ENCODE data around the gene SLCO1A2. TPM values are rescaled to one million over a fixed set of nuclear protein-coding genes. Genes with fewer than 3 reads are reported as not detected.
A peak's percentile ranks its signal among the peaks of the same experiment; 100 is the strongest.

The SLCO1A2 gene
- total RNA-seq, 1 donor: 0.86 TPM

GRCh38 chr12:21296751-21297406, 37.8 kb downstream of the SLCO1A2 start:
- no peak overlapping the region for H3K4me3 ChIP-seq (ENCODE audit: low read depth, low read length)
- TF ChIP-seq CTCF (IDR thresholded peaks at IDR 0.05; ENCODE audit: insufficient read depth, low read depth, low read length): peak; percentile 72
- DNase-seq (ENCODE audit: low read depth): peak; percentile 3

- no peak for TF ChIP-seq CTCF (IDR thresholded peaks at IDR 0.05; ENCODE audit: insufficient read depth, low read depth, low read length)
- no peak for DNase-seq (ENCODE audit: low read depth)
- H3K4me3 ChIP-seq (ENCODE audit: low read depth, low read length): no peak overlapping the region
Observed at GRCh38 chr12:21296348-21296747, 38.4 kb downstream of the SLCO1A2 start.

- H3K4me3 ChIP-seq (ENCODE audit: low read depth, low read length): no peak overlapping the region
- no peak for DNase-seq (ENCODE audit: low read depth)
- no peak for TF ChIP-seq CTCF (IDR thresholded peaks at IDR 0.05; ENCODE audit: insufficient read depth, low read depth, low read length)
Observed at GRCh38 chr12:21294176-21294575, 40.5 kb downstream of the SLCO1A2 start.

GRCh38 chr12:21292111-21292510, 42.6 kb downstream of the SLCO1A2 start:
- no peak for TF ChIP-seq CTCF (IDR thresholded peaks at IDR 0.05; ENCODE audit: insufficient read depth, low read depth, low read length)
- H3K4me3 ChIP-seq (ENCODE audit: low read depth, low read length): no peak overlapping the region
- no peak for DNase-seq (ENCODE audit: low read depth)

- no peak overlapping the region for H3K4me3 ChIP-seq (ENCODE audit: low read depth, low read length)
- TF ChIP-seq CTCF (IDR thresholded peaks at IDR 0.05; ENCODE audit: insufficient read depth, low read depth, low read length): no peak
- DNase-seq (ENCODE audit: low read depth): no peak
Observed at GRCh38 chr12:21289698-21290097, 45.0 kb downstream of the SLCO1A2 start.

GRCh38 chr12:21276826-21277225, 57.9 kb downstream of the SLCO1A2 start:
- no peak overlapping the region for H3K4me3 ChIP-seq (ENCODE audit: low read depth, low read length)
- DNase-seq (ENCODE audit: low read depth): no peak
- no peak for TF ChIP-seq CTCF (IDR thresholded peaks at IDR 0.05; ENCODE audit: insufficient read depth, low read depth, low read length)

GRCh38 chr12:21265932-21266331, 68.8 kb downstream of the SLCO1A2 start:
- TF ChIP-seq CTCF (IDR thresholded peaks at IDR 0.05; ENCODE audit: insufficient read depth, low read depth, low read length): no peak
- H3K4me3 ChIP-seq (ENCODE audit: low read depth, low read length): no peak overlapping the region
- DNase-seq (ENCODE audit: low read depth): no peak
